Urothelium cell line (cell line): ENCODE results near the gene TSR1.
A peak's percentile ranks its signal among the peaks of the same experiment; 100 is the strongest.
"Not testable (repeated sequence)": the region's sequence is repeated elsewhere in the genome, so short reads cannot be mapped to it uniquely, and the experiment has no call there.

Experiments
- DNase-seq: peaks from one replicate; pipeline ENCODE4 v3.0.0; 2011; ENCODE audit warnings: low spot score, mixed read lengths
- FAIRE-seq: peaks from 2 replicates; lab custom pipeline; 2011; peaks lifted over from hg19 to GRCh38; lab: Jason Lieb, UNC

Gene TSR1

GRCh38 chr17:2338315-2338657 lies 2.0 kb upstream of the TSR1 start:
- peak; percentile 10 for DNase-seq
- FAIRE-seq, result no peak

GRCh38 chr17:2337544-2338314 lies 1.5 kb upstream of the TSR1 start:
- DNase-seq (peak; percentile 69), FAIRE-seq (no peak)

- DNase-seq (peak; percentile 71), FAIRE-seq (no peak)
These were observed 741 bp upstream of the TSR1 start, which contains the start of gene SGSM2 for GRCh38 chr17:2336852-2337543. Gene SGSM2, plus strand, starts transcription at chr17:2337501. Its CDS starts 188 bp downstream, at chr17:2337689.

- FAIRE-seq (no peak), DNase-seq (peak; percentile 9)
These were observed 487 bp downstream of the TSR1 start for GRCh38 chr17:2335726-2336214.

- DNase-seq, result no peak
These were observed 5.0 kb downstream of the TSR1 start for GRCh38 chr17:2331303-2331702.

GRCh38 chr17:2323629-2324314 lies 12.5 kb downstream of the TSR1 start:
- FAIRE-seq, result no peak
- no peak for DNase-seq

More at GRCh38 chr17:2331303-2331702, 5.0 kb downstream of the TSR1 start:
- FAIRE-seq, result no peak

GRCh38 chr17:2321399-2321798 lies 14.9 kb downstream of the TSR1 start:
- DNase-seq (no peak), FAIRE-seq (no peak)

GRCh38 chr17:2319051-2319450 lies 17.2 kb downstream of the TSR1 start:
- DNase-seq (no peak), FAIRE-seq (no peak)

GRCh38 chr17:2317796-2318195 lies 18.5 kb downstream of the TSR1 start:
- DNase-seq (no peak), FAIRE-seq (no peak)

GRCh38 chr17:2316916-2317205 lies 19.4 kb downstream of the TSR1 start:
- not testable (repeated sequence) for DNase-seq, FAIRE-seq

- DNase-seq (no peak), FAIRE-seq (no peak)
These were observed 23.5 kb downstream of the TSR1 start for GRCh38 chr17:2312736-2313135.

- no peak for FAIRE-seq
- no peak for DNase-seq
These were observed 26.7 kb downstream of the TSR1 start for GRCh38 chr17:2309338-2310154.

GRCh38 chr17:2304931-2305330 lies 31.3 kb downstream of the TSR1 start:
- DNase-seq (no peak), FAIRE-seq (no peak)

GRCh38 chr17:2303204-2304188 lies 32.8 kb downstream of the TSR1 start, which contains the start of the genes SMG6 and SRR:
Gene SMG6, minus strand, starts transcription at chr17:2303785. Its CDS starts 65 bp downstream, at chr17:2303720.
Gene SRR, plus strand, starts transcription at chr17:2303950. Its CDS starts 11,611 bp downstream, at chr17:2315561.
- peak; percentile 94 for DNase-seq
- FAIRE-seq, result no peak

- FAIRE-seq, result no peak
- no peak for DNase-seq
These were observed 33.5 kb downstream of the TSR1 start for GRCh38 chr17:2302778-2303203.

GRCh38 chr17:2299756-2300155 lies 36.5 kb downstream of the TSR1 start:
- DNase-seq (no peak), FAIRE-seq (no peak)

GRCh38 chr17:2299136-2299535 lies 37.1 kb downstream of the TSR1 start:
- DNase-seq, result no peak
- FAIRE-seq, result no peak

GRCh38 chr17:2297023-2297422 lies 39.2 kb downstream of the TSR1 start:
- DNase-seq, result no peak
- FAIRE-seq, result no peak

- DNase-seq, result no peak
- no peak for FAIRE-seq
These were observed 40.7 kb downstream of the TSR1 start for GRCh38 chr17:2295575-2295974.
